HG02970 (cell line): Measurements from ENCODE around the gene NUBP2.

Source experiments
- ATAC-seq: cut with Tn5 transposase; IDR thresholded peaks from one replicate; pipeline ENCODE4 v1.9.1; 2021; ENCODE audit warnings: mild to moderate bottlenecking, moderate library complexity, moderate number of reproducible peaks; ENCODE audit not compliant: unreplicated experiment, low FRiP score

The NUBP2 gene

DNA sequence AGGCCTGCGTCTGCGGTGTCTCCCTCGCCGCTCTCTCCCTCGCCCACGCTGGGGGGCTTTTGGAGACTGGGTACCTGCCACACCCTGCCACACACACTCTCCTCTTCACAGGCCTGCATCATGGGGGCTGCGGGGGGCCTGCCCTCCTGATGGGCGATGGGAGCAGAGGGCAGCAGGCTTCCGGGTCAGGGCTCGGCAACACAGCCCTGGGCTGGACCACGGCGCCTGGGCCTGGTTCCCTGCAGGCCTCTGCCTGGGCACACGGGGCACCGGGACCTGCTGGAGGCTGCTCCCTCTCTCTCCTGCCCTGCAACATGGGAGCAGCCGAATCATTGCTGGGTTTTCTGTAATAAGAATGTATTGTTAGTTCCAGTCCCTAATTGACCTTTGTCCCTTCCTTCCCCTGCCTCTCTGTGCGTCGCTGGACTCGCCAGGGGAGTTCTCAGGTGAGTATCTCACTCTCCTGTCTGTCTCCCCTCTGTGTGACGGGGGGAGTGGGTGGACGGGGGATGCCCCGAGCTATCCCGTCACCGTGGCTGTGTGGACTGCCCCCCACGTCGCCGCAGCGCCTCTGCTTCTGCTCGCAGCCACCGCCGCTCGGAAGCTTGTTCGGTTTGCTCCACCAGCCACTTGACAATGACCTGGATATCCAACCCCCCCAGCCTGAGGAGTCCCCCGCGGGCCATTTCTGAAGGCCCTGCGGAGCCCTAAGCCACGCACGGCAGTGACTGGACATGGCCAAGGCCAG lies 24.9 kb upstream of the NUBP2 start:
- no peak for ATAC-seq

DNA sequence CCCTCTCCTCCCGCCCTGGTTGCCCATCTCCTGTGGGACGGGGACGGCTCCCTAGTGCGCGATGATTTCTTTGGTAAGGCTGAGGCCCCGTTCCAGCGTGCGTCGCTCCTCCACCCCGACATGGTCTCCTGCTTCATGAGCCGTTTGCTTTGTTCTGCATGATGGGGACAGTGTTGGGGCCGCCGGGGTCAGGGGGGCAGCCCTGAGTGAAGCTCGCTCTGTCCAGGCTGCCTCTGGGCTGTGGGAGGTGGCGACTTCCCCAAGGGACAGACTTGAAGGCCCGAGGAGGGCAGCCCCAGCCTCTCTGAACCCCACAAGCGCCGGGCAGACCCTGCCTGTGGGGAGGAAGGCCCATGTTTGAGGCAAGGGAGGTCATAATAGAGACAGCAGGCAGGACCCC lies 23.8 kb upstream of the NUBP2 start:
- no peak for ATAC-seq

DNA sequence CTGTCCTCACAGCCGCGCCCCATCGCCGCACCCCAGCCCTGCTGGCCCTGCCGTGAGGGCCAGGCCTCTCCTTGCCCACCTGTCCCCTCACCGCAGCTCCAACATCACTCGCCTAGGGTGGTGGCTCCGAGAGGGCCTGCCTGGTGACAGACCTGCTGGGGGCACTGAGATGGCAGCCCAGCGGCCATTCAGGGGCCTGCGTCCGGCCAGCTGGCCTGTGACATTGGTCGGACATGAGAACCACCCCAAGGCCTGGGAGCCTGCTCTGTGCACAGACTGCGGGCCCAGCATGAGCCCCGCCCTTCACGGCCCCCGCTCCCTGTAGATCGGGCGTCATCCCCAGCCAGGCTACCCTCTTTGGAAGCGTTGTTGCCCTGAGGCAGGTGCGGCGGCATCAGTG lies 23.2 kb upstream of the NUBP2 start:
- no peak for ATAC-seq

DNA sequence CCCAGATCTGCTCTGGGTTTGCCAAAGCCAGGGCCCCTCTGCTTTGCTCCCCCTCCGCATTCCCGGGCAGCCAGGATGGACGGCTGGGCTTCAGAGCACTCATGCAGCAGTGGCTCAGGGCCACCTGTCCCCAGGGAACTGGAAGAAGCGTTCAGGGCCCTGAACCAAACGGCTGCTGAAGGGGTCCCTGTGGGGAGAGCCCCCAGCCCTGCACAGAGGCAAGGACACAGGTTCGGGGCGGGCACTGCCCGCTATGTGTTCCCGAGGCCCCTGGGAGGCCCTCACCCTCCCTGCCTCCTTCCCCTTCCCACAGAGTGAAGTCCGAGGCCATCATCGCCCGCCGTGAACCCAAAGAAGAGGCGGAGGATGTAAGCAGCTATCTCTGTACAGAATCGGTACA lies 21.8 kb upstream of the NUBP2 start:
- ATAC-seq, result no peak

DNA sequence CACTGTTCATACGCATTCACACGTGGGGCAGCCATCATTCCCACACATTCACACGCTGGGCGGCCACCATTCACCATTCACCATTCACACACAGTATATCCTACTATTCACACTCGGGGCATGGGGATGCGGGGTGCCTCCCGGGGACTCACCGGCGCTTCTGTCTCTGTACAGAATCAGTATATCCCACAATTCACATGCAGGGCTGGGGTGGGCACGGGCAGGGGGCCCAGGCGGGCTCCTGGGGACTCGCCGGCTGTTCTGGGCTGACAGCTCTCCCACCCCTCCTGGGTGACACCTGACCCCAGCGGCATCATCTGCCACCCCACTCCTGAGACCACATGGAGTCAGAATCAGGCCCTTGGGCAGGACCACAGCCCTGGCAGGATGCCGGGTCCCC lies 21.0 kb upstream of the NUBP2 start:
- no peak for ATAC-seq

DNA sequence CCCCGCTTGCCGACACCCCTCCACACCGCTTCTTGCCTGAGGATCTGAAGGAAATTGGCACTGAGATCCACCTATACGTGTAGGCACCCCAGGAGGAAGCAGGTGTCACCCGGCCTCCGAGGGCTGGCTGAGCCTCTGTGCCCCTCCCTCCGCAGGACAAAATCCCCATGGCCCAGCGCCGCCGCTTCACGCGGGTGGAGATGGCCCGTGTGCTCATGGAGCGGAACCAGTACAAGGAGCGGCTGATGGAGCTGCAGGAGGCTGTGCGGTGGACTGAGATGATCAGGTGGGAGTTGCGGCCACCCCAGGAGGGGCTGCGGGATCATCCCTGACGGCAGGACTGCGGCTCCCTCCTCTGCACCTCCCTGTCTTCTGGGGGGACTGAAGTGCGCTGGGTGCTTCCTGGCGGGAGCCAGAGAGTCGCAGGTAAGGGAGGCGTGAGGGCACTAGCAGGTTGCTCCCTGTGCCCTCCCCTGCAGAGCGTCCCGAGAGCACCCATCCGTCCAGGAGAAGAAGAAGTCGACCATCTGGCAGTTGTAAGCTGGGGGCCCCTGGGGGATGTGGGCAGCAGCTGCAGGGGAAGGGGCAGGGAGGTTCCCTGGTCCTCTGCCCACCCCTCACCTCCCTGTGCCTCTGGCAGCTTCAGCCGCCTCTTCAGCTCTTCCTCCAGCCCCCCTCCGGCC lies 20.4 kb upstream of the NUBP2 start:
- ATAC-seq, result no peak

DNA sequence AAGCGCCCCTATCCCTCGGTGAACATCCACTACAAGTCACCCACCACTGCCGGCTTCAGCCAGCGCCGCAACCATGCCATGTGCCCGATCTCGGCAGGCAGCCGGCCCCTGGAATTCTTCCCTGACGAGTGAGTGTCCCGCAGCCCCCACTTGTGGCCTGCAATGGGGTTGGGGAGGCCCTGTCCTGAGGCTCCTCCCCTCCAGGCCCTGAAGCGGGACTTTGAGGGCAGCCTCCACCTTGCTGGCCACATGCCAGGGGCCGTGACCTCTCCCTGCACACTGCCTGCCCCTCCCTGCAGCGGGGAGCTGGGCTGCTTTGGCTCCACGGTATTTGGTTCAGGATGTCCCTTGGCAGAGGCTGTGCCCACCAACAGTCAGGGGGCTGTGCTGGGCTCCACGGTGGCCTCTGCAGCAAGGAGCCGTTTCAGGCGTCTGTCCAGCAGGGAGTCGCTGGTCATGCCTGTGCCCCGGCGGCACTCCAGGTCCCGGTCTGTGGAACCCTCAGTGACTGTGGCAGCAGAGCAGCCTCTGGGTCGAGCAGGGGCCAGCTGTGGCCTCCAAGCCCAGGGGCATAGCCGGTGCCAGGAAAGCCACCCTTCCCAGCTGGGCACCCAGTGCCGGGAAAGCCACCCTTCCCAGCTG lies 19.8 kb upstream of the NUBP2 start:
- no peak for ATAC-seq

DNA sequence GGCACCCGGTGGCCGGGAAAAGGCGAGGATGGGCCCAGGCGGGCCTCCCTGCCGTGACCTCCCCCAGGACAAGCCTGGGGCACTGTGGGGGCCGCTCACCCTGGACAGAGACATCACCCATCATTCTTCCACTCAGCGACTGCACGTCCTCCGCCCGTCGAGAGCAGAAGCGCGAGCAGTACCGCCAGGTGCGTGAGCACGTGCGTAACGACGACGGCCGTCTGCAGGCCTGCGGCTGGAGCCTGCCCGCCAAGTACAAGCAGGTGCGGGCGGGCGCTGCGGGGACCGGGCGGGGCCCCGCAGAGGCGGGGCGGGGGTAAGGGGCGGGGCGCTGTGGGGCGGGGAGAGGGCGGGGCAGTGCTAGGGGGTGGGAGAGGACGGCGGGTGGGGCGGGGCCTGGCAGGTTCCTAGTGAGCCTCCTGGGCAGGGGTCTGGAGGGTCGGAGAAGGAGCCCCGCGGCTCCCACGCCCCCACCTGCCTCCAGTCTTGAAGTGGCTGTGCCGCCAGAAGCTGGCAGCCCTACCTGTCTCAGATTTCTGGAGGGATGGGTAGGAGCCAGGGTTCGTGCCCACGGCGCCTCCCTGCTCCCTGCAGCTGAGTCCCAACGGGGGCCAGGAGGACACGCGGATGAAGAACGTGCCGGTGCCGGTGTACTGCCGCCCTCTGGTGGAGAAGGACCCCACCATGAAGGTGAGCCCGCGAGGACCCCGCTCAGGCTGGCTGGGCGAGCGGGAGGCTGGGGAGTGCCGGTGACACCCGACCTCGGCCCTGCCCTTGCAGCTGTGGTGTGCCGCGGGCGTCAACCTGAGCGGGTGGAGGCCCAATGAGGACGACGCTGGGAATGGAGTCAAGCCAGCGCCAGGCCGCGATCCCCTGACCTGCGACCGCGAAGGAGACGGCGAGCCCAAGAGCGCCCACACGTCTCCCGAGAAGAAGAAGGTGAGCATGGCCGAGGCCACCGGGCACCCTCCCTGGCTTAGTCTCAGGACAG lies 18.9 kb upstream of the NUBP2 start:
- no peak for ATAC-seq

DNA sequence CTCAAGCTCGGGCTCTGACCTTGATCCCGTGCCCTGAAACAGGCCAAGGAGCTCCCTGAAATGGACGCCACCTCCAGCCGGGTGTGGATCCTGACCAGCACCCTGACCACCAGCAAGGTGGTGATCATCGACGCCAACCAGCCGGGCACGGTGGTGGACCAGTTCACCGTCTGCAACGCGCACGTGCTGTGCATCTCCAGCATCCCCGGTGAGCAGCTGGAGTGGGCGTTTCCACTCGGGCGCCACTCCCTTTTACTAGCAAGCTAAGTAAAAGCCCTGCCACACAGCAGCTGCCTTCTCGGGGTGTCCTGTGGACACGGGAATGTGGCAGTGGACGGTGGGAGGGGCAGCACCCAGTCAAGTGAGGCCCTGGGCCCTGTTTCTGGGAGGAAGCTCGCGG lies 17.8 kb upstream of the NUBP2 start:
- no peak for ATAC-seq

DNA sequence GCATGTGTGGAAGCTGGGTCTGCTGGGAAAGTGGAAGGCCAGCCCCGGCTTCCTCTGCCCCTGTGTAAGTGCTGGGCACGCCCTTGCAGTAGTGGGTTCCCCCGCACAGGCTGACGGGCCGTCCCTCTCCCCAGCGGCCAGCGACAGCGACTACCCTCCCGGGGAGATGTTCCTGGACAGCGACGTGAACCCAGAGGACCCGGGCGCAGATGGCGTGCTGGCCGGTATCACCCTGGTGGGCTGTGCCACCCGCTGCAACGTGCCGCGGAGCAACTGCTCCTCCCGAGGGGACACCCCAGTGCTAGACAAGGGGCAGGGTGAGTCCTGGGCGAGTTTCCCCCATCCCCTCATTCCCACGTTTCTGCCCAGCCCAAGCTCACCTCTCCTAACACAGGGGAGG lies 16.9 kb upstream of the NUBP2 start:
- ATAC-seq, result no peak

DNA sequence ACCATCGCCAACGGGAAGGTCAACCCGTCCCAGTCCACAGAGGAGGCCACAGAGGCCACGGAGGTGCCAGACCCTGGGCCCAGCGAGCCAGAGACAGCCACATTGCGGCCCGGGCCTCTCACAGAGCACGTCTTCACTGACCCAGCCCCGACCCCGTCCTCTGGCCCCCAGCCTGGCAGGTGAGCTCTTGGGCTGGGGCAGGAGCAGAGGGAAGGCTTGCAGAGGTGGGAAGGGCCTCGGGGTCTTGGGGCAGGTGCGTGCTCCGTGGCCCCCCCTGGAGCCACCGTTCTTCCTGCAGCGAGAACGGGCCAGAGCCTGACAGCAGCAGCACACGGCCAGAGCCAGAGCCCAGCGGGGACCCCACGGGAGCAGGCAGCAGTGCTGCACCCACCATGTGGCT lies 16.5 kb upstream of the NUBP2 start:
- ATAC-seq, result no peak

DNA sequence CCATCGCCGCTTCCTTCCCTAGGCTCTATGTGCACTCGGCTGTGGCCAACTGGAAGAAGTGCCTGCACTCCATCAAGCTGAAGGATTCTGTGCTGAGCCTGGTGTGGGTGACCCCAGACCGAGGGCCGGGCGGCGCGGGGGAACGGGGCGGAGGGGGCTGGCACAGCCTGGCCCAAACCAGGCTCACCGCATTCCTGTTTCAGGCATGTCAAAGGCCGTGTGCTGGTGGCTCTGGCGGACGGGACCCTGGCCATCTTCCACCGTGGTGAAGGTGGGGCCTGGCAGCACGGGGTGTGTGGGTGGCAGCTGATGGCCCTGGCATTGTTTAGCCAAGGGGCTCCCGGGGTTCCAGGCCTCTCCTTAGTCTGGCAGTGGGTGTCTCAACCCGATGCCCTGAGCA lies 16.1 kb upstream of the NUBP2 start:
- ATAC-seq, result no peak

DNA sequence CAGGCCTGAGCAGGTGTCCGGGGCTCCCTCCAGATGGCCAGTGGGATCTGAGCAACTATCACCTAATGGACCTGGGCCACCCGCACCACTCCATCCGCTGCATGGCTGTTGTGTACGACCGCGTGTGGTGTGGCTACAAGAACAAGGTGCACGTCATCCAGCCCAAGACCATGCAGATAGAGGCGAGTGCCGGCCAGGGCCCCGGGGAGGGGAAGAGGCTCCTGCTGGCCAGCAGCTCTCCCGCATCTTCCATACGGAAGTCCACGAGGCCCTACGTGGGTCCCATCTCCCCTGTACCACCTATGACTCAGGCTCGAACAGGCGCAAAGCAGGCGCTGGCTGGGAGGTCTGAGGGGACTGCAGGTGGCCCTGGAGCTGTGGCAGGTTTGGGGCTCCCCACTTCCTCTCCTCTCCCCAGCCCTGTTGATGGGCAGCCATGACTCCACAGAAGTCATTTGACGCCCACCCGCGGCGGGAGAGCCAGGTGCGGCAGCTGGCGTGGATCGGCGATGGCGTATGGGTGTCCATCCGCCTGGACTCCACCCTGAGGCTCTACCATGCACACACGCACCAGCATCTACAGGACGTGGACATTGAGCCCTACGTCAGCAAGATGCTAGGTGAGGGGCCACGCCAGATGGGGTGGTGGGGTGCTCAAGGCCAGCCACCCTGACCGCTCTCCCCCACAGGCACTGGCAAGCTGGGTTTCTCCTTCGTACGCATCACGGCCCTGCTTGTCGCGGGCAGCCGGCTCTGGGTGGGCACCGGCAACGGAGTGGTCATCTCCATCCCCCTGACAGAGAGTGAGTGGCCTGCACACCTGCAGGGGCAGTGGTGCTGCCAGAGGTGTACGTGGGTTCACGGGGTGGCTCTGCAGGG lies 15.4 kb upstream of the NUBP2 start:
- ATAC-seq, result no peak

DNA sequence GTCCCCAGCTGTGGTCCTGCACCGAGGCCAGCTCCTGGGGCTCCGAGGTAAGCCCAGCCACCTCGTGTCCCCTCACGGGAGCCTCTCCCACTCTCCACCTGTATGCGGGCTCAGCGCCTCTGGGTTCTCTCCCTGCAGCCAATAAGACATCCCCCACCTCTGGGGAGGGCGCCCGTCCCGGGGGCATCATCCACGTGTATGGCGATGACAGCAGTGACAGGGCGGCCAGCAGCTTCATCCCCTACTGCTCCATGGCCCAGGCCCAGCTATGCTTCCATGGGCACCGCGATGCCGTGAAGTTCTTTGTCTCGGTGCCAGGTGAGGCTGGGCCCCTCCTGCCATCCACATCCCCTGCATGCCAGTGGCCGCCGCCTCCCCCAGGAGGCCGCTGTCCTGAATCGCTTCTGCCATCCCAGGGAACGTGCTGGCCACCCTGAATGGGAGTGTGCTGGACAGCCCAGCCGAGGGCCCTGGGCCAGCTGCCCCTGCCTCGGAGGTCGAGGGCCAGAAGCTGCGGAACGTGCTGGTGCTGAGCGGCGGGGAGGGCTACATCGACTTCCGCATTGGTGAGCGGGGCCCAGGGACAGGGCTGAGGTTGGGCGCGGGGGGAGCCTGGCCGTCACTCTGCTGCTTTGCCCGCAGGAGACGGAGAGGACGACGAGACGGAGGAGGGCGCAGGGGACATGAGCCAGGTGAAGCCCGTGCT lies 14.5 kb upstream of the NUBP2 start:
- no peak for ATAC-seq

DNA sequence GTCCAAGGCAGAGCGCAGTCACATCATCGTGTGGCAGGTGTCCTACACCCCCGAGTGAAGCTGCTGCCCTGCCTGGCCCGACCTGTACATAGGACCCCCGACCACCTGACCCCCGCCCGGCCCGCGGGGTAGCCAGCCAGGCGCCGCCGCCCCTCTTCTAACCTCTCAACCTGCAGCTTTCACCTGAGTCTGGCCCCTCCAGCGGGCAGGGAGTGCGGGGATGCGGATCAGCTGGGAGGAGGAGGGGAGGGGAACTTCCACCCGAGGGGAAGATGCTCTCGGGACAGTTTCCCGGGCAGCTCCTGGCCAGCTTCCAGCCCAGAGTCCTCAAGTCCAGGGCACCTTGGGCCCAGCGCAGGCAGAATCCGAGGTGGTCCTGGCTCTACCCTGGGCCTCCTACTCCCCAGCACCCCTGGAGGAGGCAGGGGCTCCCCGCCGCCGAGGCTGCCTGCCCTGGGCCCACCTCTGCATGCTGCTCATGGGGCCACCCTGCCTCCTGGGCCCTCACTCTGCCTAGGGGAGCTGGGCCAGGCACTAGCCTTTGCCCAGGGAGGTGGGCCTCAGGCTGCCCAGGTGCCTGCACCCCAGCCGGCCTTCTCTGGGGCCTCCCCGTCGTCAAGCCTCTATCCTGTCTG lies 13.9 kb upstream of the NUBP2 start:
- ATAC-seq, result no peak

DNA sequence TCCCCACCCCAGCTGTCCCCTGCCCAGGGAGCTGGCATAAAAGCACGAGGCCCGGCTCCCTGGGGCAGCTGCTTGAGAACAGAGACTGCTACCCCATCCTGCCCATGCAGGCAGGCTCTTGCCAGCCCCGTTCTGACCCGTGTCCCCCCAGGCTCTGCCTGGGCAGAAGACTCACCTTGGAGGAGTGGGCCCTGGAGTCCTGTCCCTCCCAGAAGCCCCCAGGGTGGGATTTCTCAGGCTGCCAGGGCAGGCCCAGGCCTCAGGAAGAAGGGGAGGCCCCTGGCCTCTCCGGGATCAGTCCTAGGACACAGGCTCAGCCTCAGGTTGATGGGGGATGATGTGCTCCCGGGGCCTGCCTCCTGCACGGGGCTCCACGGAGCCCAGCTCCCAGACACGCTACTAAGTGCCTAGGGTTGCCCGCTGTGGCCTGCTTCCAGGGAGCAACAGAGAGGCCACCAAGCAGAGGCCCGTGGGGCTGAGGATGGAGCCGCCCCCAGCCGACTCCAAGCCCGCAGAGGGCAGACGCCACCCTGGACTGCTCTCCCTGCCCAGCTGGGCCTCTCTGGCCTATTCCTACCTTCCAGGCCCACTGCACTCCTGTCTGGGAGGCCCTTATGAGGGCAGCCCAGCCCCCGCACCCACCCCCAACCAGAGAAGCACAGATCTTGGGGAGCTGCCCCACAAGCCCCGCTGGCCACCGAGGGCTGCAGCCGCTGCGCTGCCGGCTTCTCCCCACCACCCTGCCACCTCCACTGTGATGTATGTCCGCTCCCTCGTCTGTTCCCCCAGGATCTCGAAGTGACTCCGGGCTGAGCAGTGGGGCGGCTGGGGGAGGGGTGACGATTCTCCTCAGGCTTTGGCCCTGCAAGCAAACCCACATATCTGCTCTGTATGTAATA lies 13.1 kb upstream of the NUBP2 start:
- no peak for ATAC-seq

DNA sequence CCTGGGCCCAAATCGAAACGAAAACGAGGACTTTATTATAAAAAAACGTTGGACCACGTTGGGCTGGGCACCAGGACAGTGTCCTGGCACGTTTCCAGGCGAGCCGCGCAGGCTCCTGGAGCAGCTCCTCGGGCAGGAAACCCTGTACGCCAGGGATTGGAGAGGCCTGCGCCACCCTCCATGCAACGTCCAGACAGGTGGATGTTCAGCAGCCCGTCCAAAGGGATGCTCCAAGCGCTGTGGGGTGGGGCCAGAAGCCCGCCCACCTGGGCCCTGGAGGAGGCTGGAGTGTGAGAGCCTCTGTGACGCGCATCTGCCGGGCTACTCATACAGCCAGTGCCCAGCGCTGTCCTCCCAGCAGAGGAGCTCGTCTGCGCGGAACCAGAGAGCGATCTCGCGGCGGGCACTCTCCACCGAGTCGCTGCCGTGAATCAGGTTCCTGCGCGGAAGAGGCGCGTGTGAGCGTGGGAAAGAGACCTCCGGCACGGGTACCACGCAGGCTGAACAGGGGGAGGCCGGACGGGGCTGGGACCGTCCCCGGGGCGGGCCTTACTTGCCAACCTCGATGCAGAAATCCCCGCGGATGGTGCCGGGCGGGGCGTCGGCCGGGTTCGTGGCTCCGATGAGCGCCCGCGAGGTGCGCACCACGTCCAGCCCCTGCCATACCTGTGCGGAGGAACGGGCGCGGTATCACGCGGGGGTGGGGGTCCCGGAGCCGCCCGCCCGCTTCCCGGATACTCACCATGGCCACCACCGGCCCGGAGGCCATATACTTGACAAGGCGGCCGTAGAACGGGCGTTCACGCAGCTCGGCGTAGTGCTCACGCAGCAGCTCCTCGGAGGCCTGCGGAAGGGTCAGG lies 12.2 kb upstream of the NUBP2 start:
- no peak for ATAC-seq
